KMS-11 (cell line): ENCODE measurements around the gene OR52L1.
A peak's percentile ranks its signal among the peaks of the same experiment; 100 is the strongest.

Source experiments
- H2AFZ ChIP-seq: fragments of 200-600 bp; sonication (generic); 2 replicates; pipeline ENCODE4 v1.6.1; 2016; ENCODE audit warnings: antibody characterized with exemption, mixed run types, low read depth
- H3K27ac ChIP-seq: fragments of 200-600 bp; sonication (generic); 2 replicates; pipeline ENCODE4 v1.6.1; 2016; ENCODE audit warnings: mild to moderate bottlenecking, mixed run types
- H3K27me3 ChIP-seq: fragments of 200-600 bp; sonication (generic); 2 replicates; pipeline ENCODE4 v1.6.1; 2017; ENCODE audit warnings: mild to moderate bottlenecking, low read depth, mixed run types, moderate library complexity; ENCODE audit not compliant: insufficient read depth
- H3K36me3 ChIP-seq: fragments of 200-600 bp; sonication (generic); 2 replicates; pipeline ENCODE4 v1.6.1; 2017; ENCODE audit warnings: mild to moderate bottlenecking, mixed run types; ENCODE audit not compliant: insufficient read depth
- H3K4me1 ChIP-seq: fragments of 200-600 bp; sonication (generic); 2 replicates; pipeline ENCODE4 v1.6.1; 2016; ENCODE audit warnings: mild to moderate bottlenecking, low read depth, mixed run types; ENCODE audit not compliant: poor library complexity, severe bottlenecking
- H3K4me2 ChIP-seq: fragments of 200-600 bp; sonication (generic); 2 replicates; pipeline ENCODE4 v1.7.0; 2016; ENCODE audit warnings: mild to moderate bottlenecking, mixed run types
- H3K4me3 ChIP-seq: fragments of 200-600 bp; sonication (generic); IDR thresholded peaks from 2 replicates; pipeline ENCODE4 v1.6.1; 2017; ENCODE audit warnings: low read depth, low read length, mixed read lengths; ENCODE audit not compliant: insufficient read depth
- H3K79me2 ChIP-seq: fragments of 200-600 bp; sonication (generic); 2 replicates; pipeline ENCODE4 v1.6.1; 2016; ENCODE audit warnings: low read depth, mixed run types; ENCODE audit not compliant: insufficient read depth
- H3K9ac ChIP-seq: fragments of 200-600 bp; sonication (generic); 2 replicates; pipeline ENCODE4 v1.6.1; 2016; ENCODE audit warnings: mild to moderate bottlenecking, mixed run types
- H4K20me1 ChIP-seq: fragments of 200-600 bp; sonication (generic); 2 replicates; pipeline ENCODE4 v1.6.1; 2016; ENCODE audit warnings: mild to moderate bottlenecking, mixed run types; ENCODE audit not compliant: insufficient read depth
- TF ChIP-seq, protein P1 (sequence below): fragments of 200-600 bp; sonication (generic); conservative IDR thresholded peaks from 2 replicates; pipeline ENCODE4 v1.6.1; 2017; ENCODE audit warnings: low read depth, mild to moderate bottlenecking, antibody characterized with exemption, low read length, moderate library complexity, mixed read lengths

OR52L1 gene

DNA sequence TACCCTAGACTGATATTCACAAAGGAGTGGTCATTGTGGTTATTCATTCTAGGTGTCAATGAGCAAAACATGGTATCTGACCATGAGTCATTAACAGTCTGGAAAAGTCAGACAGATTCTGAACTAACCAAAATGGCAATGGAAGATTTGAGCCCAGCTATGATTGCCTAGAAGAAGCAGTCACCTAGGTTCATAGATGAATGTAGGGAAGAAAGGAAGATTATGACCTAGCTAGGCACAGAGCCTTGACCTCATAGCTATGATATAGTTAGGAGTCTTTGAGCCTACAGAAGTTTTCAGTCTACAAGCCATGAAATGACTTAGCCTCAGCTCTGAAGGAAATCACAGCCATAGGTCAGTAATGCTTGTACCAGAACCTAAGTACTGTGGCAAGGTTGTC, 19.6 kb upstream of the OR52L1 start:
- Histone ChIP-seq H2AFZ (no peak overlapping the region), H4K20me1 (no peaks in the 10 kb centered on the region), H3K9ac (no peak overlapping the region), H3K27ac (no peak overlapping the region), H3K36me3 (no peaks in the 10 kb centered on the region), H3K4me1 (no peaks in the 10 kb centered on the region), H3K4me2 (no peak overlapping the region), H3K79me2 (no peaks in the 10 kb centered on the region), H3K27me3 (no peaks in the 10 kb centered on the region), H3K4me3 (no peak overlapping the region)
- TF ChIP-seq, protein P1, sequence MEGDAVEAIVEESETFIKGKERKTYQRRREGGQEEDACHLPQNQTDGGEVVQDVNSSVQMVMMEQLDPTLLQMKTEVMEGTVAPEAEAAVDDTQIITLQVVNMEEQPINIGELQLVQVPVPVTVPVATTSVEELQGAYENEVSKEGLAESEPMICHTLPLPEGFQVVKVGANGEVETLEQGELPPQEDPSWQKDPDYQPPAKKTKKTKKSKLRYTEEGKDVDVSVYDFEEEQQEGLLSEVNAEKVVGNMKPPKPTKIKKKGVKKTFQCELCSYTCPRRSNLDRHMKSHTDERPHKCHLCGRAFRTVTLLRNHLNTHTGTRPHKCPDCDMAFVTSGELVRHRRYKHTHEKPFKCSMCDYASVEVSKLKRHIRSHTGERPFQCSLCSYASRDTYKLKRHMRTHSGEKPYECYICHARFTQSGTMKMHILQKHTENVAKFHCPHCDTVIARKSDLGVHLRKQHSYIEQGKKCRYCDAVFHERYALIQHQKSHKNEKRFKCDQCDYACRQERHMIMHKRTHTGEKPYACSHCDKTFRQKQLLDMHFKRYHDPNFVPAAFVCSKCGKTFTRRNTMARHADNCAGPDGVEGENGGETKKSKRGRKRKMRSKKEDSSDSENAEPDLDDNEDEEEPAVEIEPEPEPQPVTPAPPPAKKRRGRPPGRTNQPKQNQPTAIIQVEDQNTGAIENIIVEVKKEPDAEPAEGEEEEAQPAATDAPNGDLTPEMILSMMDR, result no peak

DNA sequence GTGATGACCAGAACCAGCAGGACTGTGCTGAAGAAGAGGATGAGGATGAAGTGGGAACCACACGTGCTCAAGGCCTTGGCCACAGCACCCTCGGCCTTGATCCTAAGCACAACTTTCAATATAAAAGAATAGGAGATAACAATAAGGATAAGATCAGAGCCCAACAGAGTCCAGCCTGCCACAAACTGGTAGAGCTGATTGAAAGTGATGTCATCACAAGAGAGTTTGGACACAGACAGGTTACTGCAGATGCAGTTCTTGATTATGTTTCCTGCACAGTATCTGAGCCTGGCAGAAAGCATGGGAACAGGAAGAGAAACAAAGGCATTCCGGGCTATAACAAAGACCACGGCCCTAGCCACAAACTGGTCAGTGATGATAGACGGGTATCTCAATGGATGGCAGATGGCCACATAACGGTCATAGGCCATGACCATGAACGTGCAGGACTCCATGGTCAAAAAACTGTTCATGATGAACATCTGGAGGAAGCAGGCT, 15.5 kb upstream of the OR52L1 start:
- H3K27ac ChIP-seq, result no peak overlapping the region
- no peak overlapping the region for H3K4me3 ChIP-seq
- TF ChIP-seq, protein P1, result no peak
- no peaks in the 10 kb centered on the region for H3K36me3 ChIP-seq
- H3K79me2 ChIP-seq, result no peaks in the 10 kb centered on the region
- no peak overlapping the region for H2AFZ ChIP-seq
- H3K4me1 ChIP-seq, result no peaks in the 10 kb centered on the region
- H3K9ac ChIP-seq, result no peak overlapping the region
- H3K4me2 ChIP-seq, result no peak overlapping the region
- no peaks in the 10 kb centered on the region for H3K27me3 ChIP-seq
- no peaks in the 10 kb centered on the region for H4K20me1 ChIP-seq

DNA sequence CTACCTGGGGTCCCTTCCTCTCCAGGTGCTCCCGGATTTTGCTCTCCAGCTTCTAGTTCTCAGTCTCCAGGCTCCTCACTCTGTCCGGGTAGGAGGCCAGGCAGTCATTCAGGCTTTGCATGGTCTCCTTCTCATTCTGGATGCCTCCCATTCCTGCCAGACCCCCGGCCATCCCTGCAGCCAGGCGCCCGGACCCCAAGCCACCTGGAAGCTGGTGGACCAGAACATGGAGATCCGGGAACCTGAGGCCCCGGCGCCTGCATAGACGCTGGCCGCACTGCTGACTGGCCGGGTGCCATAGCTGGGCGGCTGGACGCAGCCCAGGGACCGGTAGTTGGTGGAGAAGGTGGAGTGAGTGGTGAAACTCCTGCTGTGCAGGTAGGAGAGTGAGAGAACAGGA, 8.0 kb upstream of the OR52L1 start:
- TF ChIP-seq, protein P1, result no peak
- no peak overlapping the region for H3K9ac ChIP-seq
- H3K4me3 ChIP-seq, result no peak overlapping the region
- H3K79me2 ChIP-seq, result no peaks in the 10 kb centered on the region
- no peak overlapping the region for H3K4me2 ChIP-seq
- H2AFZ ChIP-seq, result no peak overlapping the region
- H3K36me3 ChIP-seq, result no peaks in the 10 kb centered on the region
- no peaks in the 10 kb centered on the region for H4K20me1 ChIP-seq
- H3K4me1 ChIP-seq, result no peaks in the 10 kb centered on the region
- H3K27ac ChIP-seq, result no peak overlapping the region
- H3K27me3 ChIP-seq, result no peaks in the 10 kb centered on the region

DNA sequence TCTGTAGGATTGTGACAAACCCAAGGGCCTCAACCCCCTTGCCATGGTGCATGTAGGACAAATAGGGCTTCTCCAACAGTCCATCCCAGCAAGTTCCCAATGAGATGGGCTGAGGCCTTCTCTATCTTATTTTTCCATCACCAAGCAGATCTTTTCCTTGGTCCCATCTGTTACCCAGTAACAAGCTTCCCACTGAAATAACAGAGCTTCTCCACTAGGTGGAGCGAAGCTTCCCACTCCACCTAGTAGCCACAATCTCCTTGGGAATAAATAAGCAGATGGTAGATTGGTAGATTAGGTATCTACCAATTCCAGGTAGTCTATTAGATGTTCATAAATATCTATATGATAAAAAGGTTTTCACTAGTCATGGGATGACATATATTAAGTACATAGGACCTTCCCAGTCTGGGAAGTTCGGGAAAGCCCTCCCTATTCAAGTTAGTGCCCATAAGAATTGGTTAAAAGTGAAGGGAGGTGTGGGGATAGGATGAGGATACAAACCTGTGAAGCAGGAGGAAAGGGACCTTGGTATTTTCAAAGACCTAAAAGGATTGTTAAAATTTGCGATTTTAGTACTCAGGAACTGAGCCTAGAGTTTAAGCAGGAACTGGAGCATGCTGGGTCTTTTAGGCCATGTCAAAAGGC, 5.9 kb upstream of the OR52L1 start:
- H3K4me3 ChIP-seq, result no peak overlapping the region
- H3K79me2 ChIP-seq, result no peaks in the 10 kb centered on the region
- H4K20me1 ChIP-seq, result no peaks in the 10 kb centered on the region
- H3K4me2 ChIP-seq, result no peak overlapping the region
- H3K4me1 ChIP-seq, result no peaks in the 10 kb centered on the region
- H3K27ac ChIP-seq, result no peak overlapping the region
- no peak overlapping the region for H3K9ac ChIP-seq
- H2AFZ ChIP-seq, result no peak overlapping the region
- TF ChIP-seq, protein P1, result peak; percentile 64
- H3K27me3 ChIP-seq, result no peaks in the 10 kb centered on the region
- H3K36me3 ChIP-seq, result no peaks in the 10 kb centered on the region
